Parathyroid adenoma (tissue), 2 donors: ENCODE results near the gene INPP5A.

Experiments
- H2AFZ ChIP-seq: fragments of 300-600 bp; sonication (generic); one replicate; pipeline ENCODE4 v1.7.0; 2017; ENCODE audit warnings: antibody characterized with exemption, mild to moderate bottlenecking
- H3K27ac ChIP-seq: fragments of 300-600 bp; sonication (generic); one replicate; pipeline ENCODE4 v1.7.0; 2017
- H3K27me3 ChIP-seq: fragments of 300-600 bp; sonication (generic); one replicate; pipeline ENCODE4 v1.7.0; 2017; ENCODE audit warnings: low read length; ENCODE audit not compliant: control insufficient read depth, insufficient read depth
- H3K36me3 ChIP-seq: fragments of 300-600 bp; sonication (generic); one replicate; pipeline ENCODE4 v1.7.0; 2017; ENCODE audit warnings: low read length; ENCODE audit not compliant: control insufficient read depth, insufficient read depth
- H3K4me1 ChIP-seq: fragments of 300-600 bp; sonication (generic); one replicate; pipeline ENCODE4 v1.7.0; 2017; ENCODE audit warnings: control low read depth
- H3K4me2 ChIP-seq: fragments of 300-600 bp; sonication (generic); one replicate; pipeline ENCODE4 v1.7.0; 2017; ENCODE audit warnings: low read length
- H3K4me3 ChIP-seq: fragments of 300-600 bp; sonication (generic); one replicate; pipeline ENCODE4 v1.7.0; 2017; ENCODE audit warnings: low read depth, low read length
- H3K79me2 ChIP-seq: fragments of 300-600 bp; sonication (generic); one replicate; pipeline ENCODE4 v1.7.0; 2017; ENCODE audit warnings: control low read depth
- H3K9ac ChIP-seq: fragments of 300-600 bp; sonication (generic); one replicate; pipeline ENCODE4 v1.7.0; 2017; ENCODE audit warnings: mild to moderate bottlenecking
- H3K9me3 ChIP-seq: fragments of 300-600 bp; sonication (generic); one replicate; pipeline ENCODE4 v1.7.0; 2017; ENCODE audit warnings: low read length; ENCODE audit not compliant: control insufficient read depth
- CTCF ChIP-seq: fragments of 300-600 bp; sonication (generic); IDR thresholded peaks from one replicate; pipeline ENCODE4 v1.7.0; 2017; ENCODE audit warnings: antibody characterized with exemption, mild to moderate bottlenecking
- donor health status: primary hyperparathyroidism.

INPP5A gene

GRCh38 chr10:132687893-132688579 is 150.4 kb downstream of the INPP5A start:
- H3K36me3 ChIP-seq, result no peaks in the 10 kb centered on the region
- H3K79me2 ChIP-seq, result peaks cover 2% of the 10 kb centered on the region
- H3K4me2 ChIP-seq, result no peak overlapping the region
- no peaks in the 10 kb centered on the region for H3K27me3 ChIP-seq
- no peak overlapping the region for H3K9ac ChIP-seq
- H3K4me1 ChIP-seq, result no peaks in the 10 kb centered on the region
- H3K4me3 ChIP-seq, result no peak overlapping the region
- no peak for TF ChIP-seq CTCF
- no peak overlapping the region for H3K27ac ChIP-seq
- no peaks in the 10 kb centered on the region for H3K9me3 ChIP-seq
- no peak overlapping the region for H2AFZ ChIP-seq

DNA sequence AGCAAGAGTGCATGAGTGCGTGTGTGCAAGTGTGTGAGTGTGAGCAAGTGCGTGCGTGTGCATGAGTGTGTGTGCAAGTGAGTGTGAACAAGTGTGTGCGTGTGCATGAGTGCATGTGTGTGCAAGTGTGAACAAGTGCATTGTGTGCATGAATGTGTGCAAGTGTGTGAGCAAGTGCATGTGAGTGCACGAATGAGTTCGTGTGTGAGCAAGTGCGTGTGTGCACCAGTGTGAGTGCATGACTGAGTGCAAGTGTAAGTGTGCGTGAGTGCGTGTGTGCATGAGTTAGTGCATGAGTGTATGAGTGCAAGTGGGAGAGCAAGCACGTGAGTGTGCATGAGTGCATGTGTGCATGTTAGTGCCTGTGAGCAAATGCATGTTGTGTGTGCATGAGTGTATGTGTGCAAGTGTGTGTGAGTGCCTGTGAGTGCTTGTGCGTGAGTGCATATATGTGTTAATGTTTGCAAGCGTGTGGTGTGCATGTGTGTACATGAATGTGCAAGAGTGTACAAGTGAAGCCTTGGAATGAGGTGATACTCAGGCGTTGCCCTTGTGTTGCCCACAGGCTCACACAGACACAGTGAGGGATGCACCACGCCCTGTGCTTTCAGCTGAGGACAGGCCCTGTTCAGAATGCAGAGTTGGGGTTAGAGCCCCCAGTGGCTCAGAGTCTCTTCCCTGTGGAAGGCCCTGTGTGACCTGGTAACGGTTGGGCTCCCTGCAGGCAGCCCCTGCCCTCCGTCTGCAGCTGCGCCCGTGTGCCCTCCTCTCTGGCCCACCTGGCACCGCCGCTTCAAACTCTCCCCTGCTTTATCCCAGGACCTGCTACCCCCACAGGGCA is 151.2 kb downstream of the INPP5A start:
- no peak overlapping the region for H3K9ac ChIP-seq
- no peaks in the 10 kb centered on the region for H3K4me1 ChIP-seq
- no peak overlapping the region for H3K4me2 ChIP-seq
- no peaks in the 10 kb centered on the region for H3K27me3 ChIP-seq
- no peak overlapping the region for H3K27ac ChIP-seq
- no peaks in the 10 kb centered on the region for H3K9me3 ChIP-seq
- no peak for TF ChIP-seq CTCF
- no peaks in the 10 kb centered on the region for H3K36me3 ChIP-seq
- no peak overlapping the region for H3K4me3 ChIP-seq
- H2AFZ ChIP-seq, result no peak overlapping the region
- H3K79me2 ChIP-seq, result no peaks in the 10 kb centered on the region

GRCh38 chr10:132689721-132690360 is 152.3 kb downstream of the INPP5A start:
- H3K27ac ChIP-seq, result no peak overlapping the region
- TF ChIP-seq CTCF, result no peak
- no peaks in the 10 kb centered on the region for H3K4me1 ChIP-seq

GRCh38 chr10:132690401-132690800 is 152.8 kb downstream of the INPP5A start:
- Histone ChIP-seq H3K36me3 (no peaks in the 10 kb centered on the region), H3K79me2 (no peaks in the 10 kb centered on the region), H3K4me2 (no peak overlapping the region), H3K9ac (no peak overlapping the region), H3K27me3 (no peaks in the 10 kb centered on the region), H3K27ac (no peak overlapping the region), H3K4me3 (no peak overlapping the region), H3K4me1 (no peaks in the 10 kb centered on the region), H2AFZ (no peak overlapping the region), H3K9me3 (no peaks in the 10 kb centered on the region)
- no peak for TF ChIP-seq CTCF

More at GRCh38 chr10:132689721-132690360, 152.3 kb downstream of the INPP5A start:
- Histone ChIP-seq H3K9ac (no peak overlapping the region), H3K79me2 (no peaks in the 10 kb centered on the region), H3K4me3 (no peak overlapping the region), H3K9me3 (no peaks in the 10 kb centered on the region), H3K27me3 (no peaks in the 10 kb centered on the region), H3K36me3 (no peaks in the 10 kb centered on the region), H3K4me2 (no peak overlapping the region), H2AFZ (no peak overlapping the region)
